SHP77 (cell line): ENCODE measurements around the gene PLEKHN1.
"Not testable (repeated sequence)": the region's sequence is repeated elsewhere in the genome, so short reads cannot be mapped to it uniquely, and the experiment has no call there.

Experiments
- DNase-seq, 2 experiments: peaks; one replicate each; lab custom pipeline; 2025; lab: John Stamatoyannopoulos, UW

Gene PLEKHN1

GRCh38 chr1:942411-942821 lies 23.9 kb upstream of the PLEKHN1 start:
- peak in 1 of 2 experiments; percentile 26 for DNase-seq

- DNase-seq = no peak
These were observed 23.3 kb upstream of the PLEKHN1 start for GRCh38 chr1:942864-943533.

- DNase-seq = no peak
These were observed 22.5 kb upstream of the PLEKHN1 start for GRCh38 chr1:943545-944340.

GRCh38 chr1:944341-945325 lies 21.6 kb upstream of the PLEKHN1 start:
- DNase-seq = peak in 1 of 2 experiments; percentile 26

GRCh38 chr1:945688-946556 lies 20.4 kb upstream of the PLEKHN1 start:
- DNase-seq = no peak

- not testable (repeated sequence) for DNase-seq
These were observed 19.5 kb upstream of the PLEKHN1 start for GRCh38 chr1:946811-947210.

GRCh38 chr1:947958-948357 lies 18.3 kb upstream of the PLEKHN1 start:
- DNase-seq = no peak

GRCh38 chr1:950268-950667 lies 16.0 kb upstream of the PLEKHN1 start:
- DNase-seq = no peak

GRCh38 chr1:950881-951280 lies 15.4 kb upstream of the PLEKHN1 start:
- DNase-seq = no peak

GRCh38 chr1:951364-951763 lies 14.9 kb upstream of the PLEKHN1 start:
- no peak for DNase-seq

- no peak for DNase-seq
These were observed 14.1 kb upstream of the PLEKHN1 start for GRCh38 chr1:952201-952600.

- DNase-seq = no peak
These were observed 13.7 kb upstream of the PLEKHN1 start for GRCh38 chr1:952603-953002.

- no peak for DNase-seq
These were observed 12.6 kb upstream of the PLEKHN1 start for GRCh38 chr1:953524-954320.

GRCh38 chr1:954927-955326 lies 11.4 kb upstream of the PLEKHN1 start:
- DNase-seq = no peak

GRCh38 chr1:955474-955873 lies 10.8 kb upstream of the PLEKHN1 start:
- no peak for DNase-seq

GRCh38 chr1:956636-957035 lies 9.6 kb upstream of the PLEKHN1 start:
- DNase-seq = no peak

GRCh38 chr1:958823-959730 lies 7.2 kb upstream of the PLEKHN1 start, which contains the start of gene NOC2L:
NOC2L (minus strand) TSS chr1:959256; CDS start chr1:959240, 16 bp downstream.
- DNase-seq = peak; percentile 73 to 81

GRCh38 chr1:959731-960362 lies 6.4 kb upstream of the PLEKHN1 start:
- no peak for DNase-seq
